Measurements from ENCODE around the gene SPINT3. TPM values are rescaled to one million over a fixed set of nuclear protein-coding genes. Genes with fewer than 3 reads are reported as not detected.

Gene SPINT3
- total RNA-seq, 4 donors from 2014 or later: not detected

- no peak for TF ChIP-seq CTCF (IDR thresholded peaks at IDR 0.05; ENCODE audit: low read depth)
These were observed 30.0 kb downstream of the SPINT3 start for GRCh38 chr20:45485388-45485787.

GRCh38 chr20:45484676-45485075 lies 30.7 kb downstream of the SPINT3 start:
- TF ChIP-seq CTCF (IDR thresholded peaks at IDR 0.05; ENCODE audit: low read depth): no peak

- TF ChIP-seq CTCF (IDR thresholded peaks at IDR 0.05; ENCODE audit: low read depth): no peak
These were observed 35.6 kb downstream of the SPINT3 start for GRCh38 chr20:45479822-45480221.

- TF ChIP-seq CTCF (IDR thresholded peaks at IDR 0.05; ENCODE audit: low read depth): no peak
These were observed 44.5 kb downstream of the SPINT3 start for GRCh38 chr20:45470937-45471336.

GRCh38 chr20:45470262-45470931 lies 45.0 kb downstream of the SPINT3 start:
- TF ChIP-seq CTCF (IDR thresholded peaks at IDR 0.05; ENCODE audit: low read depth): no peak

GRCh38 chr20:45469336-45470261 lies 45.8 kb downstream of the SPINT3 start, which contains the start of gene WFDC2:
Gene WFDC2, plus strand, starts transcription at chr20:45469753. Its CDS starts 29 bp downstream, at chr20:45469782.
- no peak for TF ChIP-seq CTCF (IDR thresholded peaks at IDR 0.05; ENCODE audit: low read depth)

- no peak for TF ChIP-seq CTCF (IDR thresholded peaks at IDR 0.05; ENCODE audit: low read depth)
These were observed 47.6 kb downstream of the SPINT3 start for GRCh38 chr20:45467861-45468260.

All from subcutaneous adipose tissue (tissue), 4 donors.